Neural cell (in vitro differentiated cells): ENCODE measurements around the gene RNGTT.

Source experiments
- CTCF ChIP-seq: fragments of 450-650 bp; IDR thresholded peaks from 2 replicates; pipeline ENCODE4 v1.5.1; 2014; ENCODE audit warnings: antibody characterized with exemption, mild to moderate bottlenecking, moderate library complexity; ENCODE audit not compliant: poor library complexity, severe bottlenecking
- EZH2 ChIP-seq: fragments of 200-600, 300-800 bp; shearing (Covaris generic), sonication (generic); IDR thresholded peaks from 2 replicates; pipeline ENCODE4 v1.6.1; 2014; ENCODE audit warnings: antibody characterized with exemption, low read length, borderline replicate concordance, mild to moderate bottlenecking; ENCODE audit not compliant: insufficient read depth, poor library complexity, severe bottlenecking
- MXI1 ChIP-seq: fragments of 450-650 bp; conservative IDR thresholded peaks from 2 replicates; pipeline ENCODE4 v1.6.1; 2014; ENCODE audit warnings: antibody characterized with exemption, mild to moderate bottlenecking; ENCODE audit not compliant: poor library complexity, severe bottlenecking
- POLR2AphosphoS5 ChIP-seq: IDR thresholded peaks from 2 replicates; pipeline ENCODE4 v1.6.1; 2012
- SMC3 ChIP-seq: fragments of 450-650 bp; conservative IDR thresholded peaks from 2 replicates; pipeline ENCODE4 v1.6.1; 2014; ENCODE audit warnings: antibody characterized with exemption, mild to moderate bottlenecking, moderate library complexity; ENCODE audit not compliant: poor library complexity
- TAF1 ChIP-seq: IDR thresholded peaks from 2 replicates; pipeline ENCODE4 v1.6.1; 2012; ENCODE audit warnings: low read depth
- TF ChIP-seq, protein P1 (sequence below): IDR thresholded peaks from 2 replicates; pipeline ENCODE4 v1.6.1; 2012; ENCODE audit warnings: borderline replicate concordance

GRCh38 chr6:88890394-88890793, 73.0 kb downstream of the RNGTT start:
- TF ChIP-seq EZH2 (no peak), CTCF (no peak), MXI1 (no peak), POLR2AphosphoS5 (no peak), TAF1 (no peak), SMC3 (no peak)
- TF ChIP-seq, protein P1, sequence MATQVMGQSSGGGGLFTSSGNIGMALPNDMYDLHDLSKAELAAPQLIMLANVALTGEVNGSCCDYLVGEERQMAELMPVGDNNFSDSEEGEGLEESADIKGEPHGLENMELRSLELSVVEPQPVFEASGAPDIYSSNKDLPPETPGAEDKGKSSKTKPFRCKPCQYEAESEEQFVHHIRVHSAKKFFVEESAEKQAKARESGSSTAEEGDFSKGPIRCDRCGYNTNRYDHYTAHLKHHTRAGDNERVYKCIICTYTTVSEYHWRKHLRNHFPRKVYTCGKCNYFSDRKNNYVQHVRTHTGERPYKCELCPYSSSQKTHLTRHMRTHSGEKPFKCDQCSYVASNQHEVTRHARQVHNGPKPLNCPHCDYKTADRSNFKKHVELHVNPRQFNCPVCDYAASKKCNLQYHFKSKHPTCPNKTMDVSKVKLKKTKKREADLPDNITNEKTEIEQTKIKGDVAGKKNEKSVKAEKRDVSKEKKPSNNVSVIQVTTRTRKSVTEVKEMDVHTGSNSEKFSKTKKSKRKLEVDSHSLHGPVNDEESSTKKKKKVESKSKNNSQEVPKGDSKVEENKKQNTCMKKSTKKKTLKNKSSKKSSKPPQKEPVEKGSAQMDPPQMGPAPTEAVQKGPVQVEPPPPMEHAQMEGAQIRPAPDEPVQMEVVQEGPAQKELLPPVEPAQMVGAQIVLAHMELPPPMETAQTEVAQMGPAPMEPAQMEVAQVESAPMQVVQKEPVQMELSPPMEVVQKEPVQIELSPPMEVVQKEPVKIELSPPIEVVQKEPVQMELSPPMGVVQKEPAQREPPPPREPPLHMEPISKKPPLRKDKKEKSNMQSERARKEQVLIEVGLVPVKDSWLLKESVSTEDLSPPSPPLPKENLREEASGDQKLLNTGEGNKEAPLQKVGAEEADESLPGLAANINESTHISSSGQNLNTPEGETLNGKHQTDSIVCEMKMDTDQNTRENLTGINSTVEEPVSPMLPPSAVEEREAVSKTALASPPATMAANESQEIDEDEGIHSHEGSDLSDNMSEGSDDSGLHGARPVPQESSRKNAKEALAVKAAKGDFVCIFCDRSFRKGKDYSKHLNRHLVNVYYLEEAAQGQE: no peak
